Measurements from ENCODE around the gene ZNF653.

ZNF653 gene

GRCh38 chr19:11505504-11506100 lies at the start of gene ZNF653:
TSS of gene ZNF653 (minus strand) at chr19:11505839. CDS start at chr19:11505786, 53 bp downstream.
- TF ChIP-seq GATA2 (IDR thresholded peaks at IDR 0.05; ENCODE audit: low read depth, low read length): no peak
- TF ChIP-seq GATA3 (IDR thresholded peaks at IDR 0.05; ENCODE audit: low read depth, low read length): no peak

- TF ChIP-seq GATA3 (IDR thresholded peaks at IDR 0.05; ENCODE audit: low read depth, low read length): no peak
- TF ChIP-seq GATA2 (IDR thresholded peaks at IDR 0.05; ENCODE audit: low read depth, low read length): no peak
Measured at GRCh38 chr19:11555246-11555645, 49.6 kb upstream of the ZNF653 start.

- TF ChIP-seq GATA3 (IDR thresholded peaks at IDR 0.05; ENCODE audit: low read depth, low read length) (no peak), GATA2 (IDR thresholded peaks at IDR 0.05; ENCODE audit: low read depth, low read length) (no peak)
Measured at GRCh38 chr19:11554160-11554559, 48.5 kb upstream of the ZNF653 start.

- no peak for TF ChIP-seq GATA3 (IDR thresholded peaks at IDR 0.05; ENCODE audit: low read depth, low read length)
- no peak for TF ChIP-seq GATA2 (IDR thresholded peaks at IDR 0.05; ENCODE audit: low read depth, low read length)
Measured at GRCh38 chr19:11552666-11553372, 47.2 kb upstream of the ZNF653 start.

GRCh38 chr19:11551603-11552235 lies 46.1 kb upstream of the ZNF653 start:
- TF ChIP-seq GATA3 (IDR thresholded peaks at IDR 0.05; ENCODE audit: low read depth, low read length) (no peak), GATA2 (IDR thresholded peaks at IDR 0.05; ENCODE audit: low read depth, low read length) (no peak)

- TF ChIP-seq GATA3 (IDR thresholded peaks at IDR 0.05; ENCODE audit: low read depth, low read length) (no peak), GATA2 (IDR thresholded peaks at IDR 0.05; ENCODE audit: low read depth, low read length) (no peak)
Measured at GRCh38 chr19:11550265-11550664, 44.6 kb upstream of the ZNF653 start.

GRCh38 chr19:11549386-11549953 lies 43.8 kb upstream of the ZNF653 start:
- no peak for TF ChIP-seq GATA2 (IDR thresholded peaks at IDR 0.05; ENCODE audit: low read depth, low read length)
- no peak for TF ChIP-seq GATA3 (IDR thresholded peaks at IDR 0.05; ENCODE audit: low read depth, low read length)

GRCh38 chr19:11547929-11548700 lies 42.5 kb upstream of the ZNF653 start:
- TF ChIP-seq GATA2 (IDR thresholded peaks at IDR 0.05; ENCODE audit: low read depth, low read length) (no peak), GATA3 (IDR thresholded peaks at IDR 0.05; ENCODE audit: low read depth, low read length) (no peak)

GRCh38 chr19:11541238-11541637 lies 35.6 kb upstream of the ZNF653 start:
- TF ChIP-seq GATA3 (IDR thresholded peaks at IDR 0.05; ENCODE audit: low read depth, low read length) (no peak), GATA2 (IDR thresholded peaks at IDR 0.05; ENCODE audit: low read depth, low read length) (no peak)

- no peak for TF ChIP-seq GATA2 (IDR thresholded peaks at IDR 0.05; ENCODE audit: low read depth, low read length)
- TF ChIP-seq GATA3 (IDR thresholded peaks at IDR 0.05; ENCODE audit: low read depth, low read length): no peak
Measured at GRCh38 chr19:11540645-11541044, 35.0 kb upstream of the ZNF653 start.

- TF ChIP-seq GATA2 (IDR thresholded peaks at IDR 0.05; ENCODE audit: low read depth, low read length): no peak
Measured at GRCh38 chr19:11539495-11540365, 34.1 kb upstream of the ZNF653 start.

GRCh38 chr19:11538232-11539036 lies 32.8 kb upstream of the ZNF653 start, which contains the start of gene CNN1:
TSS of gene CNN1 (plus strand) at chr19:11538851. CDS start at chr19:11538928, 77 bp downstream.
- TF ChIP-seq GATA3 (IDR thresholded peaks at IDR 0.05; ENCODE audit: low read depth, low read length) (no peak), GATA2 (IDR thresholded peaks at IDR 0.05; ENCODE audit: low read depth, low read length) (no peak)

Measured in SH-SY5Y (cell line).